Liver (tissue), 3 donors: Measurements from ENCODE around the gene MAGI1.

Source experiments
- CTCF ChIP-seq: fragments of 150-350 bp; IDR thresholded peaks from 2 replicates; pipeline ENCODE4 v1.5.1; 2017; ENCODE audit warnings: improper control_type of control experiment, low read depth, low read length; ENCODE audit not compliant: missing input control
- EGR1 ChIP-seq, 2 donors: IDR thresholded peaks; 2 replicates each; pipeline ENCODE4 v1.6.1; 2016 to 2018; ENCODE audit warnings: antibody characterized with exemption in 2 of 2, low read depth in 2 of 2
- FOXA1 ChIP-seq: IDR thresholded peaks from 2 replicates; pipeline ENCODE4 v1.6.1; 2016; ENCODE audit warnings: antibody characterized with exemption
- FOXA2 ChIP-seq: IDR thresholded peaks from 2 replicates; pipeline ENCODE4 v1.6.1; 2016; ENCODE audit warnings: antibody characterized with exemption
- GABPA ChIP-seq, 2 donors: IDR thresholded peaks in 1 of 2; conservative IDR thresholded peaks in 1 of 2; 2 replicates each; pipeline ENCODE4 v1.6.1; 2016; ENCODE audit warnings: antibody characterized with exemption in 2 of 2, mild to moderate bottlenecking in 1 of 2, moderate library complexity in 1 of 2
- JUND ChIP-seq, 2 donors: IDR thresholded peaks; 2 replicates each; pipeline ENCODE4 v1.6.1; 2016; ENCODE audit warnings: antibody characterized with exemption in 2 of 2
- MAX ChIP-seq: IDR thresholded peaks from 2 replicates; pipeline ENCODE4 v1.6.1; 2016; ENCODE audit warnings: antibody characterized with exemption
- NR2F2 ChIP-seq: IDR thresholded peaks from 2 replicates; pipeline ENCODE4 v1.6.1; 2016; ENCODE audit warnings: antibody characterized with exemption
- RAD21 ChIP-seq, 2 donors: IDR thresholded peaks; 2 replicates each; pipeline ENCODE4 v1.6.1; 2016; ENCODE audit warnings: antibody characterized with exemption in 2 of 2, mild to moderate bottlenecking in 2 of 2
- REST ChIP-seq: IDR thresholded peaks from 2 replicates; pipeline ENCODE4 v1.6.1; 2016; ENCODE audit warnings: antibody characterized with exemption, mild to moderate bottlenecking
- SP1 ChIP-seq: IDR thresholded peaks from 2 replicates; pipeline ENCODE4 v1.6.1; 2018; ENCODE audit warnings: antibody characterized with exemption, mild to moderate bottlenecking
- TAF1 ChIP-seq: conservative IDR thresholded peaks from 2 replicates; pipeline ENCODE4 v1.6.1; 2016; ENCODE audit warnings: antibody characterized with exemption, mild to moderate bottlenecking
- YY1 ChIP-seq: IDR thresholded peaks from 2 replicates; pipeline ENCODE4 v1.6.1; 2016; ENCODE audit warnings: antibody characterized with exemption, mild to moderate bottlenecking
- TF ChIP-seq, protein P1 (sequence below): IDR thresholded peaks from 2 replicates; pipeline ENCODE4 v1.6.1; 2016; ENCODE audit warnings: antibody characterized with exemption
- donor health status: healthy.
- donor health status: healthy.

DNA sequence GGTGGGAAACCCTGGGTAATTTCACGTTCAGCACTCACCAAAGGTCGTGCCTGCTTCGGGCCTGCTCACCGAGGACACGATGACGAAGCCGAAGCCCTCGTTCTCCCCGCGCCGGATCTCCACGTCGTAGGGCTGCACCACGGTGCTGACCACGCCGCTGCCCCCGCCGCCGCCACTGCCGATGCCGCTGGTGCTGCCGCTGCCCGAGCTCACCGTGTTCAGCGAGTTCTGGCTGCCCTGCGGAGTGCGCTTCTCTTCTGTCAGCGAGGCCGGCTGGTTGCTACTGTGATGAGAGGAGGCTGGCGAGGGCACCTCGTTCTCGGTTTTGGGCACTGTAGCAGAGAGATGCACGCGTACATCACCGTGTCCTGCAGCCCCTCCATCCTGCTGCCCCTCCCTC, 659.5 kb downstream of the MAGI1 start:
- TF ChIP-seq CTCF (no peak), YY1 (no peak), JUND (IDR thresholded peaks at IDR 0.05) (no peak), TAF1 (no peak), FOXA1 (no peak), SP1 (no peak), REST (no peak), MAX (no peak), RAD21 (IDR thresholded peaks at IDR 0.05) (no peak), EGR1 (IDR thresholded peaks at IDR 0.05; ENCODE audit: low read depth in 2 of 2) (no peak), NR2F2 (no peak), FOXA2 (no peak), GABPA (IDR thresholded peaks at IDR 0.05 in 1 of 2, conservative IDR thresholded peaks at IDR 0.05 in 1 of 2) (no peak)
- TF ChIP-seq, protein P1, sequence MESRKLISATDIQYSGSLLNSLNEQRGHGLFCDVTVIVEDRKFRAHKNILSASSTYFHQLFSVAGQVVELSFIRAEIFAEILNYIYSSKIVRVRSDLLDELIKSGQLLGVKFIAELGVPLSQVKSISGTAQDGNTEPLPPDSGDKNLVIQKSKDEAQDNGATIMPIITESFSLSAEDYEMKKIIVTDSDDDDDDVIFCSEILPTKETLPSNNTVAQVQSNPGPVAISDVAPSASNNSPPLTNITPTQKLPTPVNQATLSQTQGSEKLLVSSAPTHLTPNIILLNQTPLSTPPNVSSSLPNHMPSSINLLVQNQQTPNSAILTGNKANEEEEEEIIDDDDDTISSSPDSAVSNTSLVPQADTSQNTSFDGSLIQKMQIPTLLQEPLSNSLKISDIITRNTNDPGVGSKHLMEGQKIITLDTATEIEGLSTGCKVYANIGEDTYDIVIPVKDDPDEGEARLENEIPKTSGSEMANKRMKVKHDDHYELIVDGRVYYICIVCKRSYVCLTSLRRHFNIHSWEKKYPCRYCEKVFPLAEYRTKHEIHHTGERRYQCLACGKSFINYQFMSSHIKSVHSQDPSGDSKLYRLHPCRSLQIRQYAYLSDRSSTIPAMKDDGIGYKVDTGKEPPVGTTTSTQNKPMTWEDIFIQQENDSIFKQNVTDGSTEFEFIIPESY: no peak
